HG03521 (cell line): ENCODE measurements around the gene NOS2.
"Not testable (repeated sequence)": the region's sequence is repeated elsewhere in the genome, so short reads cannot be mapped to it uniquely, and the experiment has no call there.

Experiments
- ATAC-seq: cut with Tn5 transposase; IDR thresholded peaks from one replicate; pipeline ENCODE4 v1.9.1; 2021; ENCODE audit warnings: mild to moderate bottlenecking, moderate library complexity; ENCODE audit not compliant: unreplicated experiment

NOS2 gene

DNA sequence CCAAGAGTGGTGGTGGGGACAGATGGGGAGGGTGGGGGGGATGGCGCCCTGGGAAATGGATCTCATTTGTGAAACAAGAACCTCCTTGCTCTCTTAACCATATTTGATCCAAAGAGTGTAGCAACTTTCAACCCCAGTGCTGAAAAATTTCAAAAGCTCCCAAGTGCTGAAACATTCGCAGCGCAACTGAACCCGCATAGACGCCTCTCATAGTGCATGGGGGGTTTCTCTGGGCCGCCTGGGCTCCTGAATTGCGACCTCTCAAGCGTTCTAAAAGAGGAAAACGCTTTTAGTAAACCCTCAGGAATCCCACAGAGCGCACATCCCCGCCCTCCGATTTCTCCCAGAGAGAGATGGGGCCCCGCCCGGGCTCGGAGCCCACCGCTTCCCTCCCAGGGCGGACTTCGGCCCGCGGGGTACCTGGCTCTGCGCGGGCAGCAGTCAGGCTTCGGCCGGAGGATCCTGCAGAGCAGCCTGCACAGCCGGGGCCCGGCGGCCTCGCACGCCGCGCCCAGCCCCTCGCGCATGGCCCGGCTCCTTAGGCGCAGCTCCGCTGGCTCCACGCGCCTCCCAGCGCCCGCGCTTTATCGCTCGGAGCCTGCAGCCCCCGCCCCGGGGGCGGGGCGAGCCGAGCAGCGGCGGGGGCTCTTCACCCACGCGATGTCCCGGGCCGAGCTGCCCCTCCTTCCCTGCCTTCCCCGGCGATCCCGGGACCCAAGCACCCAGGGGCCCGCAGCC, 7.0 kb downstream of the NOS2 start:
- ATAC-seq: no peak

- ATAC-seq: no peak
These were observed 8.2 kb downstream of the NOS2 start for GRCh38 chr17:27792095-27792494.

DNA sequence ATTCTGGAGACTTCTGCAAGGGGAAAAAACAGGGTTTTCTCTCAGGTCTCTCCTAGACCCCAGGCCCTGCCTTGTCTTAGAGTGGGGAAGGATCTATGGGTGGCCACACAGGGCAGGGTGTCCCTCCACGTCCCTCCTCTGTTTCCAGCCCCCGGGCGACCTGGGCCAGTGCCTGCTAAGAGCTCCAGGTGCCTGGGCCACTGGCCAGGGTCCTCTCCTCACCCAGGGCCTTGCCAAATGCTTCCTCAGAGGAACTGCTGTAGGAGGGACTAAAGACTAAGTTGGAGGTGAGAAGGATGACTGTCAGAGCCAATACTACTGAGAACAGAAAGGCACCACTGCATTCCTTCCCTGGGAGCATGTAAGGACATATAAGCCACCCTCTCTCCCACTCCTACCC, 11.4 kb downstream of the NOS2 start:
- ATAC-seq: no peak

GRCh38 chr17:27783440-27784350, 16.6 kb downstream of the NOS2 start:
- no peak for ATAC-seq

DNA sequence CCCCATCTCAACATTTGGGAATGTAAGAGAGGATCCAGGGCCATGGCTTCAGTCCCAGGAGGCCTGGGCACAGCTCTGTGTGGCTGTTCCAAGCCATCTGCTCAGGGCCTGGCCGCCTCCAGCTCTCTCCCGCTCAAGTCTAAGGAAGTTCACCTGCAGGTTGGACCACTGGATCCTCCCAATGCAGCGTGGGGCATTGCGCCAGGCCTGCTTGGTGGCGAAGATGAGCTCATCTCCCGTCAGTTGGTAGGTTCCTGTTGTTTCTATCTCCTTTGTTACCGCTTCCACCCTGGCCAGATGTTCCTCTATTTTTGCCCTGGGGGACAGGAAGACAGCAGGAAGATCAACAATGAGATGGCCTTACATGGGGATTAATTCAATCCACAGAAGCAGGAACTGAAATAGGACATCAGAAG, 17.5 kb downstream of the NOS2 start:
- ATAC-seq: no peak

- no peak for ATAC-seq
These were observed 19.4 kb downstream of the NOS2 start for GRCh38 chr17:27780828-27781404.

DNA sequence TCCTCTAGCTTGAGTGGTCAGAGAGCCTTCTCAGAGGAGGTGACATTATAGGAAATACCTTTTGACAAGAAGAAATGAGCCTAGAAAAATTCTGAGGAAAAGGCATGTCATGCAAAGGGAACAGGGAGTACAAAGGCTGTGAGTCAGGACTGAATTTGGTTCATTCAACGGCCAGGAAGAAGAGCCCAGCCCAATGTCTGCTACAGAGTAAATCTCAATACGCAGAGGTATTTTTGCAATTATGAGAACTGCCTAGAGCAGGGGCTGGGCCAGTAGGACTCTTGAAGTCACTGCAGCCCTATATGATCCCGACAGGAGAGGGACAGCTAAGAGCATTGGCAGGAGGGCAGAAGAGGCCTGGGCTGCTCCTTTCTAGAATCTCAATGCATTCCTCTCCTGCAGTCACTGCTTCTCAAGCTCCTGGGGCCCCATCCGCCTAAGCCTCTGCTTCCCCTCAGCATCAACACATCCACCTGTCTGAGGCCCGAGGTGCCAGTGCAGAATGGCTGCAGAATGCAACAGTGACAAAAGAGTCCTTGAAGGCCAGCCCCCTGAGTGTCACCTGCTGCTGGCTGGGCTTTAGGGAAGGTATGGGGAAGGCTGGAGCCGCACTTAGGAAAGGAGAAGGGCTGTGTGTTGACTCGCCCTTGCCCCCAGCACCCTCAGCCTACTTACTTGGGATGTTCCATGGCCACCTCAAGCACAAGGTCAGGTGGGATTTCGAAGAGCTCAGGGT, 20.1 kb downstream of the NOS2 start:
- ATAC-seq: no peak

DNA sequence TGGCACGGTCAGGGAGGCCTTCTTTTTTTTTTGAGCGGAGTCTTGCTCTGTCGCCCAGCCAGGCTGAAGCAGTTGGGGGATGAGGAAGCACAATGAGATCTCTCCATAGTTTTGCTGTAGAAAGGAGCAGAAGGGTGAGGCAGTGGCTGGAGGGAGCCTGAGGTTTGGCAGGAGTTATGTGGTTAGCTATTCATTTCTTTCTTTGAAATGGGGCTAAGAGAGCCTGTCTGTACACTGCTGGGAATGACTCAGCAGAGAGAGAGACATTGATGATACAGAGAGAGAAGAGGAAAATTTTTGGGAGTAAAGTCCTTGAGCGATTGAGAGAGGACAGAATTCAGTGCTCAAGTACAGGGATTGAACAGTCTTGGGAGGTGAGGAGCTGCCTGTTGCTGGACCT, 22.1 kb downstream of the NOS2 start:
- ATAC-seq: no peak

DNA sequence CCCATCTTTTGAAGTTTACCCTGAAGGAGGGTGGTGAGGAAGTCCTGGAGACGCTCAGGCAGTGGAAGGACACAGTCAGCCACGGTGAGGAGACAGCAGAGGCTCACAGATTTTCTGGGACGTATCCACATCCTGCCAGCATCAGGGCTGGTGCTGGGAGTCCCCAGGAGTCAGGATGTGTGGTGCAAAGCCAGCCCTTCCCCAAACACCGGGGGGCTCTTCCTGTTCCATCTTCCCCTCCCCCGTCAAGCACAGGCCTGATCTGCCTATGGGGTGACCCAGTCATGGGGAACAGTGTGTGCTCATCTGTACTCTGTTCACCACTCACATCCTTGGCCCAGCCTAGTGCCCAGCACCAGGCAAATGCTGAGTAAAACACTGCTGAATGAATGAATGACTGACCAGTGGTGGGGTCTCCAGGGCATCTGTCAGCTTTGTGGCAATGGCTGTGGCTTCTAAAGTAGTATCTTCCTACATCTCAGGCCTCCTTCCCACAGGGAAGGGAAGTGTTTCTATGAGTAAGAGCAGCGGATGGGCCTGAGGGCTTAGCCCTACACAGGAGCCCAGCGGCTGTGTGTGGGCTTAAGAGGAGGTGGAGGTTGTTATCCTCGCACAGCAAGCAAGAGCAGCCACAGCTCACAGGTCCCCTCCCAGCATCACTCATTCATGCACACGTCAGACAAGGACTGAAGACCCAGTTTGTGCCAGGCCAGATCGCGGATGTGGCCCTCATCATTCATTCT, 23.3 kb downstream of the NOS2 start:
- ATAC-seq: no peak

- ATAC-seq: no peak
These were observed 28.7 kb downstream of the NOS2 start for GRCh38 chr17:27771586-27771985.

DNA sequence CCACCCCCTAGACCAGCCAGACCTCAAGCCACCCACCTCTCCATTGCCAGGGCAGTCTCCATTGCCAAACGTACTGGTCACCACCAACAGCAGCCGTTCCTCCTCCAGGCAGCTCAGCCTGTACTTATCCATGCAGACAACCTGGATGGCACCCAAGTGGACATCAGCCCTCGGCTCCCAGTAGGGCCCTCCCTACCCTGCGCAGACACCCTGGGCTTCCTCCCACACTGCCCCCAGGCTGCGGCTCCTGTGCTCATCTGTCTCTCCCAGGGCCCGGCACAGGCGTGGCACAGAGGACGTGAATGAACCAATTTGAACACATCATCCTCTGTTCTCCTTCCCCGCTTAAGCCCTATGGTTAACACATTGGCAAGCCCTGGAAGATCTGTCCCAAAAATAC, 29.5 kb downstream of the NOS2 start:
- no peak for ATAC-seq

DNA sequence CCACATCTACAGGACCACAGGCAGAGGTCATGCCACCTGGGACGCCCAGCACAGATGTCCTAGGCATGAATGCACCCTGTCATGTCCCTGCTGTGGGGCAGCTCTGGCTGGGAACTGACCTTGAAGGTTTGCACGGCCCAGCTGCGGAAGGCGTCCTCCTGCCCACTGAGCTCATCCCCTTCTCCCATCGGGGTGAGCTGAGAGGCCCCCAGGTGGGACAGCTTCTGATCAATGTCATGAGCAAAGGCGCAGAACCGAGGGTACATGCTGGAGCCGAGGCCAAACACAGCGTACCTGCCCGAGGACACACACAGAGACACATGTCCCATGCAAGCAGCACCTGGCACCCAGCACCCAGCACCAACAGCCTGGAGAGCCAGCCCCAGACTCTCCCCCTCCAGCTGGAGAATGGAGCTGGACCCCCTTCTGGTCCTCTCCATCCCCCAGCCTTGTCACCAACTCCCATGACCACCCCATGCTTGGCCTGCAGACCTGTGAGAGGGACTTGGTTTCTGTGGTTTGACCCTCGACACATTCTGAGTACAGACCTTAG, 31.4 kb downstream of the NOS2 start:
- ATAC-seq: no peak

DNA sequence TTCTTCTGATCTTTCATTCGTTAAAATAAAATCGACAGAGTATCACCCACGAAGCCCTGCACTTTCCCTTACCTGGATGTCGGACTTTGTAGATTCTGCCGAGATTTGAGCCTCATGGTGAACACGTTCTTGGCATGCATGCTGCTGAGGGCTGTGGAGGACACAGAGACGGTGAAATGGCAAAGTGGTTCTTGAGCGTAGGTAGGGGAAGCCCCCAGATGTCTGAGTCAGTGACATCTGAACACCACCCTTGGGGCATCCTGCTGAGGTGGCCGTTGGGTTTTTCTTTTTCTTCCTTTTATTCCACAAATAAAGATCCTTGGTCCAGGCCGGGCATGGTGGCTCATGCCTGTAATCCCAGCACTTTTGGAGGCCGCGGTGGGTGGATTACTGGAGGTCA, 33.9 kb downstream of the NOS2 start:
- no peak for ATAC-seq

GRCh38 chr17:27765353-27765752, 35.0 kb downstream of the NOS2 start:
- ATAC-seq: no peak

- no peak for ATAC-seq
These were observed 35.7 kb downstream of the NOS2 start for GRCh38 chr17:27764589-27764988.

DNA sequence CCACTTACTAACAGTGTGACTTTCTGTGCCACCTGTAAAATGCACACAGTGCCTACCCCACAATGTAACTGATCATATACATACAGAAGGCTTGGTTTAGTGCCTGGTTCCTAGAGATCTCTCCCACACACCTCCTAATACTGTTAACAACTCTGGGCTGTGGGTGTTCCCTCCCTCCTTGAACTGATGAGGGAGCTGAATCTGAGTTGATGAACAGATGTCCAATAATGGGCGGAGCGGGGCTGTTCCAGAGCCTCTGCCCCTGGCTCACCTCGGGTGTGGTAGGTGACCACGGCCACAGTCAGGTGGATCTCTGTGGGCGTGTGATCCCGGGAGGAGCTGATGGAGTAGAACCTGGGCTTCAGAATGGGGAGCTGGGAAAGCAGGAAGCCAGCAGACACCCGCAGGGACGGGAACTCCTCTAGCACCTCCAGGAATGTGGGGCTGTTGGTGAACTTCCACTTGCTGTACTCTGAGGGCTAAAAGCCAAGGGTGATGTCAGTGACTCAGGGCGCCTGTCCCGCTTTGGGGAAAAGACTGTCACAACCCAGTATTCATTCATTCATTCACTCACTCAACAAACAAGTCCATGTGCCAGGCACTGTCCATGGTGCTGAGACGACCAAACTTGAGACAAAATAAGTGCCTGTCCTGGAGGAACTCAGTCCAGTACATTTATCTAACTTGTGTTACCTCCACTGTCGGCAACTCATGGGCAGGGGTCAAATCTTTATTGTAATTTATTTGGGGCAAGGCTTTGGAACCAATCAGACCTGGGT, 37.6 kb downstream of the NOS2 start:
- ATAC-seq: no peak

DNA sequence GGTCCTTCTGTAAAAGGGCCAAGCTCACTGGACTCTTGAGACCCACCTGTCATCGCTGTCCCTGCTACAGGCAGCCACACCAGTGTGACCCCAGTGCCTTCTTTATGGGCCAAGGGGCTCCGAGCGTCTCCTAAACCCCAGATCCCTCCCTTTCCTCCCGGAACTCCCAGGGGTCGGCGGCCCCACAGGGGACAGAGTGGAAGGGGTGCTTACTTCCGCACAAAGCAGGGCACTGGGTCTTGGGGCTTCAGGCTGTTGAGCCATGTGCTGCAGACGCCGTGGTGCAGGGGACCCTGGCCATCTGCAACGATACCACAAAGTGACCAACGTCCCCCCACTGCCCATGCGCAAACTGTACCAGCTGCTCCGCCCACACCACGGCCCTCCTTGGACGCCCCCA, 39.4 kb downstream of the NOS2 start:
- not testable (repeated sequence) for ATAC-seq

GRCh38 chr17:27760069-27760885, 40.1 kb downstream of the NOS2 start:
- no peak for ATAC-seq

GRCh38 chr17:27759528-27759927, 40.8 kb downstream of the NOS2 start:
- ATAC-seq: no peak
